GM06990 (cell line): ENCODE measurements around the gene ALG14.

ENCODE experiments used
- DNase-seq: peaks from one replicate; pipeline ENCODE4 v3.0.0-alpha.2; 2011; ENCODE audit not compliant: insufficient read length; ENCODE audit errors: extremely low read depth
- H3K27me3 ChIP-seq: replicated peaks from 2 replicates; pipeline ENCODE4 v1.6.0; 2011; ENCODE audit warnings: low read length; ENCODE audit not compliant: control insufficient read depth, insufficient read depth
- H3K36me3 ChIP-seq: 2 replicates; pipeline ENCODE4 v1.5.1; 2011; ENCODE audit warnings: low read length; ENCODE audit not compliant: control insufficient read depth, insufficient read depth
- H3K4me3 ChIP-seq: replicated peaks from 2 replicates; pipeline ENCODE4 v1.5.1; 2011; ENCODE audit warnings: low read depth, mild to moderate bottlenecking, control low read depth, low read length
- CTCF ChIP-seq: IDR thresholded peaks from 2 replicates; pipeline ENCODE4 v1.5.1; 2011; ENCODE audit warnings: low read length, control low read depth, mild to moderate bottlenecking, inconsistent platforms; ENCODE audit not compliant: insufficient read depth, poor library complexity, severe bottlenecking

ALG14 gene

GRCh38 chr1:95084317-95085176, 11.8 kb upstream of the ALG14 start:
- Histone ChIP-seq H3K27me3 (no peaks in the 10 kb centered on the region), H3K4me3 (no peak overlapping the region), H3K36me3 (no peaks in the 10 kb centered on the region)
- peak; percentile 82 for TF ChIP-seq CTCF
- no peak for DNase-seq

- Histone ChIP-seq H3K4me3 (no peak overlapping the region), H3K27me3 (no peaks in the 10 kb centered on the region), H3K36me3 (no peaks in the 10 kb centered on the region)
- TF ChIP-seq CTCF = no peak
- no peak for DNase-seq
These were observed 8.1 kb upstream of the ALG14 start for GRCh38 chr1:95080879-95081278.

GRCh38 chr1:95080446-95080845, 7.7 kb upstream of the ALG14 start:
- no peaks in the 10 kb centered on the region for H3K27me3 ChIP-seq
- H3K4me3 ChIP-seq = no peak overlapping the region
- DNase-seq = no peak
- H3K36me3 ChIP-seq = no peaks in the 10 kb centered on the region
- TF ChIP-seq CTCF = no peak

- DNase-seq = no peak
- TF ChIP-seq CTCF = no peak
- Histone ChIP-seq H3K27me3 (no peaks in the 10 kb centered on the region), H3K36me3 (no peaks in the 10 kb centered on the region), H3K4me3 (no peak overlapping the region)
These were observed 3.3 kb upstream of the ALG14 start for GRCh38 chr1:95076034-95076433.

GRCh38 chr1:95073446-95073845, 695 bp upstream of the ALG14 start:
- no peak for DNase-seq
- H3K36me3 ChIP-seq = no peaks in the 10 kb centered on the region
- peak overlapping the region; percentile 83 for H3K4me3 ChIP-seq
- H3K27me3 ChIP-seq = no peaks in the 10 kb centered on the region
- no peak for TF ChIP-seq CTCF
